MM.1S (cell line): ENCODE results near the gene AREL1.

Experiments used
- DNase-seq: peaks from one replicate; pipeline ENCODE4 v3.0.0-alpha.2; 2015
- H2AFZ ChIP-seq: fragments of 300-600 bp; sonication (generic); 2 replicates; pipeline ENCODE4 v1.6.0; 2016; ENCODE audit warnings: antibody characterized with exemption, low read length
- H3F3A ChIP-seq: fragments of 300-600 bp; sonication (generic); 2 replicates; pipeline ENCODE4 v1.6.1; 2016; ENCODE audit warnings: mild to moderate bottlenecking, antibody characterized with exemption, low read length, moderate library complexity, mixed read lengths; ENCODE audit not compliant: insufficient read depth
- H3K27ac ChIP-seq: fragments of 300-600 bp; sonication (generic); 2 replicates; pipeline ENCODE4 v1.5.1; 2016; ENCODE audit warnings: mild to moderate bottlenecking, low read length
- H3K27me3 ChIP-seq: fragments of 300-600 bp; sonication (generic); replicated peaks from 2 replicates; pipeline ENCODE4 v1.6.0; 2016; ENCODE audit warnings: low read length; ENCODE audit not compliant: insufficient read depth
- H3K36me3 ChIP-seq: fragments of 300-600 bp; sonication (generic); replicated peaks from 2 replicates; pipeline ENCODE4 v1.6.1; 2016; ENCODE audit warnings: mild to moderate bottlenecking, low read length, mixed read lengths; ENCODE audit not compliant: insufficient read depth
- H3K4me1 ChIP-seq: fragments of 300-600 bp; sonication (generic); 2 replicates; pipeline ENCODE4 v1.6.1; 2016; ENCODE audit warnings: low read length, mixed read lengths
- H3K4me2 ChIP-seq: fragments of 300-600 bp; sonication (generic); 2 replicates; pipeline ENCODE4 v1.6.0; 2016; ENCODE audit warnings: low read depth, low read length
- H3K4me3 ChIP-seq: fragments of 300-600 bp; sonication (generic); 2 replicates; pipeline ENCODE4 v1.5.1; 2016; ENCODE audit warnings: low read length, mixed read lengths
- H3K79me2 ChIP-seq: fragments of 300-600 bp; sonication (generic); 2 replicates; pipeline ENCODE4 v1.6.1; 2016; ENCODE audit warnings: mixed run types, low read length, mixed read lengths
- H3K9ac ChIP-seq: fragments of 300-600 bp; sonication (generic); 2 replicates; pipeline ENCODE4 v1.6.1; 2016; ENCODE audit warnings: low read length, mixed read lengths
- H3K9me2 ChIP-seq: fragments of 300-600 bp; sonication (generic); replicated peaks from 2 replicates; pipeline ENCODE4 v1.6.1; 2016; ENCODE audit warnings: mild to moderate bottlenecking, low read length, mixed read lengths; ENCODE audit not compliant: insufficient read depth
- H3K9me3 ChIP-seq: fragments of 300-600 bp; sonication (generic); replicated peaks from 2 replicates; pipeline ENCODE4 v1.6.1; 2016; ENCODE audit warnings: mild to moderate bottlenecking, low read length, mixed read lengths; ENCODE audit not compliant: insufficient read depth
- H4K20me1 ChIP-seq: fragments of 300-600 bp; sonication (generic); 2 replicates; pipeline ENCODE4 v1.6.1; 2016; ENCODE audit warnings: mild to moderate bottlenecking, low read length, moderate library complexity, mixed read lengths; ENCODE audit not compliant: insufficient read depth
- CTCF ChIP-seq: fragments of 300-600 bp; sonication (generic); IDR thresholded peaks from 2 replicates; pipeline ENCODE4 v1.5.1; 2016; ENCODE audit warnings: antibody characterized with exemption, low read length, mixed read lengths
- EZH2 ChIP-seq: fragments of 300-600 bp; sonication (generic); optimal IDR thresholded peaks from 2 replicates; pipeline ENCODE3; 2017; ENCODE audit warnings: low read depth, mild to moderate bottlenecking, antibody characterized with exemption, low read length, mixed read lengths
- EZH2phosphoT487 ChIP-seq: fragments of 300-600 bp; sonication (generic); IDR thresholded peaks from 2 replicates; pipeline ENCODE4 v1.6.1; 2018; ENCODE audit warnings: antibody characterized with exemption, low read length

AREL1 gene

GRCh38 chr14:74654931-74655330 lies 57.9 kb downstream of the AREL1 start:
- no peak for DNase-seq
- no peak overlapping the region for H3K4me3 ChIP-seq
- H3K4me1 ChIP-seq, result no peaks in the 10 kb centered on the region
- H3K4me2 ChIP-seq, result no peak overlapping the region
- H3F3A ChIP-seq, result no peaks in the 10 kb centered on the region
- H3K9ac ChIP-seq, result no peak overlapping the region
- H3K27ac ChIP-seq, result no peak overlapping the region
- no peaks in the 10 kb centered on the region for H3K27me3 ChIP-seq
- no peaks in the 10 kb centered on the region for H3K9me2 ChIP-seq
- no peaks in the 10 kb centered on the region for H3K79me2 ChIP-seq
- TF ChIP-seq EZH2phosphoT487 (no peak), CTCF (no peak), EZH2 (no peak)
- no peaks in the 10 kb centered on the region for H3K36me3 ChIP-seq
- H4K20me1 ChIP-seq, result no peaks in the 10 kb centered on the region
- no peaks in the 10 kb centered on the region for H3K9me3 ChIP-seq
- no peak overlapping the region for H2AFZ ChIP-seq

GRCh38 chr14:74653386-74654138 lies 59.3 kb downstream of the AREL1 start:
- H3K27ac ChIP-seq, result no peak overlapping the region
- no peaks in the 10 kb centered on the region for H3K4me1 ChIP-seq
- H3K36me3 ChIP-seq, result no peaks in the 10 kb centered on the region
- H2AFZ ChIP-seq, result no peak overlapping the region
- no peak overlapping the region for H3K4me3 ChIP-seq
- H3F3A ChIP-seq, result no peaks in the 10 kb centered on the region
- no peaks in the 10 kb centered on the region for H3K79me2 ChIP-seq
- H3K9me2 ChIP-seq, result no peaks in the 10 kb centered on the region
- no peak overlapping the region for H3K9ac ChIP-seq
- H3K27me3 ChIP-seq, result no peaks in the 10 kb centered on the region
- H3K4me2 ChIP-seq, result no peak overlapping the region
- TF ChIP-seq EZH2 (no peak), CTCF (no peak), EZH2phosphoT487 (no peak)
- no peaks in the 10 kb centered on the region for H4K20me1 ChIP-seq
- H3K9me3 ChIP-seq, result no peaks in the 10 kb centered on the region
- no peak for DNase-seq

GRCh38 chr14:74652541-74652940 lies 60.3 kb downstream of the AREL1 start:
- H3K9ac ChIP-seq, result no peak overlapping the region
- H3F3A ChIP-seq, result no peaks in the 10 kb centered on the region
- no peak overlapping the region for H3K4me2 ChIP-seq
- no peaks in the 10 kb centered on the region for H3K9me3 ChIP-seq
- no peaks in the 10 kb centered on the region for H3K4me1 ChIP-seq
- H3K9me2 ChIP-seq, result no peaks in the 10 kb centered on the region
- H3K27ac ChIP-seq, result no peak overlapping the region
- no peaks in the 10 kb centered on the region for H3K36me3 ChIP-seq
- no peak overlapping the region for H2AFZ ChIP-seq
- H3K27me3 ChIP-seq, result no peaks in the 10 kb centered on the region
- H4K20me1 ChIP-seq, result no peaks in the 10 kb centered on the region
- no peak for TF ChIP-seq EZH2
- no peak for TF ChIP-seq EZH2phosphoT487
- TF ChIP-seq CTCF, result no peak
- no peak overlapping the region for H3K4me3 ChIP-seq
- DNase-seq, result no peak
- H3K79me2 ChIP-seq, result no peaks in the 10 kb centered on the region
